Nephron progenitor cell (in vitro differentiated cells): ENCODE results near the gene EXPH5.

Source experiments
- DNase-seq: peaks from one replicate; pipeline ENCODE4 v3.0.0; 2021
- H3K27ac Mint-ChIP-seq: 2 replicates; pipeline ENCODE4 v1.8.0; 2021; ENCODE audit warnings: mild to moderate bottlenecking, moderate library complexity, mixed read lengths
- H3K27me3 Mint-ChIP-seq: 2 replicates; pipeline ENCODE4 v1.8.0; 2021; ENCODE audit warnings: mild to moderate bottlenecking, low read depth, mixed read lengths; ENCODE audit not compliant: poor library complexity
- H3K36me3 Mint-ChIP-seq: 2 replicates; pipeline ENCODE4 v1.8.0; 2021; ENCODE audit warnings: low read depth, mixed read lengths
- H3K4me1 Mint-ChIP-seq: 2 replicates; pipeline ENCODE4 v1.8.0; 2021; ENCODE audit warnings: mixed read lengths
- H3K4me3 Mint-ChIP-seq: 2 replicates; pipeline ENCODE4 v1.8.0; 2021; ENCODE audit warnings: mild to moderate bottlenecking, moderate library complexity, mixed read lengths
- H3K9me3 Mint-ChIP-seq: 2 replicates; pipeline ENCODE4 v1.8.0; 2021; ENCODE audit warnings: mild to moderate bottlenecking, moderate library complexity, mixed read lengths
- TF ChIP-seq, protein P1 (sequence below): fragments of 200-600 bp; sonication (generic); IDR thresholded peaks from 2 replicates; pipeline ENCODE4 v1.5.0; 2021; ENCODE audit warnings: antibody characterized with exemption

EXPH5 gene

GRCh38 chr11:108584973-108585372 is 8.6 kb downstream of the EXPH5 start:
- Mint-ChIP-seq H3K4me1 (peaks cover 17% of the 10 kb centered on the region), H3K36me3 (no peaks in the 10 kb centered on the region), H3K9me3 (peaks cover 8% of the 10 kb centered on the region), H3K27ac (peak overlapping the region; percentile 39), H3K27me3 (peaks cover 4% of the 10 kb centered on the region), H3K4me3 (no peak overlapping the region)
- no peak for DNase-seq
- TF ChIP-seq, protein P1, sequence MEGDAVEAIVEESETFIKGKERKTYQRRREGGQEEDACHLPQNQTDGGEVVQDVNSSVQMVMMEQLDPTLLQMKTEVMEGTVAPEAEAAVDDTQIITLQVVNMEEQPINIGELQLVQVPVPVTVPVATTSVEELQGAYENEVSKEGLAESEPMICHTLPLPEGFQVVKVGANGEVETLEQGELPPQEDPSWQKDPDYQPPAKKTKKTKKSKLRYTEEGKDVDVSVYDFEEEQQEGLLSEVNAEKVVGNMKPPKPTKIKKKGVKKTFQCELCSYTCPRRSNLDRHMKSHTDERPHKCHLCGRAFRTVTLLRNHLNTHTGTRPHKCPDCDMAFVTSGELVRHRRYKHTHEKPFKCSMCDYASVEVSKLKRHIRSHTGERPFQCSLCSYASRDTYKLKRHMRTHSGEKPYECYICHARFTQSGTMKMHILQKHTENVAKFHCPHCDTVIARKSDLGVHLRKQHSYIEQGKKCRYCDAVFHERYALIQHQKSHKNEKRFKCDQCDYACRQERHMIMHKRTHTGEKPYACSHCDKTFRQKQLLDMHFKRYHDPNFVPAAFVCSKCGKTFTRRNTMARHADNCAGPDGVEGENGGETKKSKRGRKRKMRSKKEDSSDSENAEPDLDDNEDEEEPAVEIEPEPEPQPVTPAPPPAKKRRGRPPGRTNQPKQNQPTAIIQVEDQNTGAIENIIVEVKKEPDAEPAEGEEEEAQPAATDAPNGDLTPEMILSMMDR = no peak

GRCh38 chr11:108580645-108581044 is 12.9 kb downstream of the EXPH5 start:
- no peak overlapping the region for H3K27ac Mint-ChIP-seq
- H3K4me3 Mint-ChIP-seq = no peak overlapping the region
- peaks cover 2% of the 10 kb centered on the region for H3K27me3 Mint-ChIP-seq
- H3K4me1 Mint-ChIP-seq = no peaks in the 10 kb centered on the region
- TF ChIP-seq, protein P1 = no peak
- peaks cover 11% of the 10 kb centered on the region for H3K36me3 Mint-ChIP-seq
- no peak for DNase-seq
- peaks cover 28% of the 10 kb centered on the region for H3K9me3 Mint-ChIP-seq

- no peak for DNase-seq
- peaks cover 11% of the 10 kb centered on the region for H3K36me3 Mint-ChIP-seq
- H3K9me3 Mint-ChIP-seq = peaks cover 29% of the 10 kb centered on the region
- H3K4me3 Mint-ChIP-seq = no peak overlapping the region
- peaks cover 2% of the 10 kb centered on the region for H3K27me3 Mint-ChIP-seq
- H3K27ac Mint-ChIP-seq = no peak overlapping the region
- TF ChIP-seq, protein P1 = no peak
- no peaks in the 10 kb centered on the region for H3K4me1 Mint-ChIP-seq
These were observed 13.5 kb downstream of the EXPH5 start for GRCh38 chr11:108580043-108580442.

DNA sequence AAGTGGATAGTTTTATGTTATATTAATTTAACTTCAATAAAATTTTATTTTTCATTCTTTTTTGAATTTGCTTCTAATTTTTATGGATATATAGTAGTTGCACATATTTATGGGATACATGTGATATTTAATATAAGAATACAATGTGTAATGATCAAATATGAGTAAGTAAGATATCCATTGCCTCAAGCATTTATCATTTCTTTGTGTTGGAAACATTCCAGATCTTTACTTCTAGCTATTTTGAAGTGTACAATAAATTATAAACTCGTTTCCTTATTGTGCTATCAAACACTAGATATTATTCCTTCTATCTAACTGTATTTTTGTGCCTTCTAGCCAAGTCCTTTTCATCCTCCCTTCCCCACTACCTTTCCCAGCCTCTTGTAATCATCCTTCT is 17.0 kb downstream of the EXPH5 start:
- TF ChIP-seq, protein P1 = no peak
- DNase-seq = no peak
- peaks cover 11% of the 10 kb centered on the region for H3K36me3 Mint-ChIP-seq

DNA sequence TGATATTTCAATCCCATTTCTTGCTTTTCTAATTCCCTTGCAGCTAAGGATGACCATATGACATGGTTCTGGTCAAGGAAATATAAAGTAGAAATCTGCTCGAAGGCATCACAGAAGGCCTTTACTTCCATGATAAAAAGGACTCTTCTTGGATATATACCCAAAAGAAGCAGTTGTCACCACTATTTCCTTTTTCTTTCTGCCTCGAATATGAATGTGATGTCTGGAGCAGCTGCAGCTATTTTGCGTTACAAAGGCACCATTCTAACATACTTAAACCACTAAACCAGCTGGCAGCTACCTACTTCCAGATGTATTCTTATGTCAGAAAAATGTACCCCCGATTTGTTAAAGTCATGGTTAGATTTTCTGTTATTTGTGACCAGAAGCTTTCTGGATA is 18.9 kb downstream of the EXPH5 start:
- DNase-seq = no peak
- Mint-ChIP-seq H3K9me3 (peaks cover 27% of the 10 kb centered on the region), H3K4me1 (peaks cover 16% of the 10 kb centered on the region), H3K36me3 (peaks cover 11% of the 10 kb centered on the region), H3K27me3 (peaks cover 5% of the 10 kb centered on the region), H3K27ac (no peak overlapping the region), H3K4me3 (no peak overlapping the region)
- TF ChIP-seq, protein P1 = no peak

More for the DNA sequence above, 17.0 kb downstream of the EXPH5 start:
- Mint-ChIP-seq H3K27me3 (peaks cover 3% of the 10 kb centered on the region), H3K27ac (no peak overlapping the region), H3K9me3 (peaks cover 32% of the 10 kb centered on the region), H3K4me3 (no peak overlapping the region), H3K4me1 (peaks cover 6% of the 10 kb centered on the region)

DNA sequence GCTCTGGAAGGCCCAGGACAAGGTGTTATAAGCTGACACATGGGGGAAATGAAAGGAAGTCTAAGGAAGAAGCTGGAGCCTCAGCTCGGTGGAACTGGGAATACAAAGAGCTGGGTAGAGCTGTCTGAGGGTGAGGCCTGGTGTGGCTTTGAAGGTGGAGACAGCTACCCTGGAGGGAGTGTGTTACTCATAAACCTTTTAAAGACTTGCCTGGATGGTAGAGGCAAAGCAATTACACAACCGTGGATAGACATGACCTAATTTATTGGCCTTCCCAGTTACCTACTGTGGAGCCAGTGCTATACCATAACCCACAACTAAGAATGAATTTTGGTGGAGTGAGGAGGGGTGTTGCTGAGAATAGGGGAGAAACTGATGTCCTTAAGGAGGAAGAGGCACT is 22.6 kb downstream of the EXPH5 start:
- DNase-seq = no peak
- Mint-ChIP-seq H3K27ac (peak overlapping the region; percentile 69), H3K9me3 (peaks cover 9% of the 10 kb centered on the region), H3K4me1 (peaks cover 27% of the 10 kb centered on the region), H3K4me3 (no peak overlapping the region), H3K27me3 (peaks cover 5% of the 10 kb centered on the region), H3K36me3 (no peaks in the 10 kb centered on the region)
- TF ChIP-seq, protein P1 = no peak
